ENCODE results near the gene PIWIL4. TPM values are rescaled to one million over a fixed set of nuclear protein-coding genes. Genes with fewer than 3 reads are reported as not detected.
"Not testable (repeated sequence)": the region's sequence is repeated elsewhere in the genome, so short reads cannot be mapped to it uniquely, and the experiment has no call there.

Gene PIWIL4
- total and polyA plus RNA-seq, 8 donors, result 1.3 to 7.5 (median 5.7) TPM

DNA sequence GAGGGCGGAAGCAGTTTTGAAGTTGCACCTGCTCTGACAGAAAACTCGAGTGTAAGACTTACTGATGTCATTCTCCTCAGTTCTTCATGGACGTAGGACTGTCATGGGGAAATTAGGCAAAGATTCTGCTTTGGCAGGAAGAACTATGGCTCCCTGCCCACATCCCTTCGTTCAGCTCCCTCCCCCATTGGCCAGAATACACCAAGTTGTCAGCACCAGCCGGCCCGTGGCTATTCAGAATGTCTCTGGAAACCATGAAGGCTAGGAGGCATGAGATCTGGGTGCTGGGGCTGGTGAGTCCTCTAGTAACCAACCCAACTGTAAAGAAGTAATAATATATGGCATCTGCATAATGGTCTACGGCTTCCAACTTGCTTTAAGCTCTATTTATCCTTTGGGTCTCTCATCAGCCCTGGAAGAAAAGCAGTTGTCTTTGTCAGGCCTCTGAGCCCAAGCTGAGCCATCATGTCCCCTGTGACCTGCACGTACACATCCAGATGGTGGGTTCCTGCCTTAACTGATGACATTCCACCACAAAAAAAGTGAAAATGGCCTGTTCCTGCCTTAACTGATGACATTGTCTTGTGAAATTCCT is 74.1 kb downstream of the PIWIL4 start:
- intact Hi-C loops (cut with DNase I), result no loop called here
- H3K27ac ChIP-seq, result no peak overlapping the region
- no peaks in the 10 kb centered on the region for H3K27me3 ChIP-seq
- no peak overlapping the region for H3K4me3 ChIP-seq
- H3K9me3 ChIP-seq, result no peaks in the 10 kb centered on the region
- H3K4me1 ChIP-seq, result peaks cover 12 to 15% of the 10 kb centered on the region in 2 donors
- TF ChIP-seq, protein P1, sequence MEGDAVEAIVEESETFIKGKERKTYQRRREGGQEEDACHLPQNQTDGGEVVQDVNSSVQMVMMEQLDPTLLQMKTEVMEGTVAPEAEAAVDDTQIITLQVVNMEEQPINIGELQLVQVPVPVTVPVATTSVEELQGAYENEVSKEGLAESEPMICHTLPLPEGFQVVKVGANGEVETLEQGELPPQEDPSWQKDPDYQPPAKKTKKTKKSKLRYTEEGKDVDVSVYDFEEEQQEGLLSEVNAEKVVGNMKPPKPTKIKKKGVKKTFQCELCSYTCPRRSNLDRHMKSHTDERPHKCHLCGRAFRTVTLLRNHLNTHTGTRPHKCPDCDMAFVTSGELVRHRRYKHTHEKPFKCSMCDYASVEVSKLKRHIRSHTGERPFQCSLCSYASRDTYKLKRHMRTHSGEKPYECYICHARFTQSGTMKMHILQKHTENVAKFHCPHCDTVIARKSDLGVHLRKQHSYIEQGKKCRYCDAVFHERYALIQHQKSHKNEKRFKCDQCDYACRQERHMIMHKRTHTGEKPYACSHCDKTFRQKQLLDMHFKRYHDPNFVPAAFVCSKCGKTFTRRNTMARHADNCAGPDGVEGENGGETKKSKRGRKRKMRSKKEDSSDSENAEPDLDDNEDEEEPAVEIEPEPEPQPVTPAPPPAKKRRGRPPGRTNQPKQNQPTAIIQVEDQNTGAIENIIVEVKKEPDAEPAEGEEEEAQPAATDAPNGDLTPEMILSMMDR (IDR thresholded peaks at IDR 0.05), result no peak
- no peak for ATAC-seq
- no peak for DNase-seq
- no peaks in the 10 kb centered on the region for H3K36me3 ChIP-seq

DNA sequence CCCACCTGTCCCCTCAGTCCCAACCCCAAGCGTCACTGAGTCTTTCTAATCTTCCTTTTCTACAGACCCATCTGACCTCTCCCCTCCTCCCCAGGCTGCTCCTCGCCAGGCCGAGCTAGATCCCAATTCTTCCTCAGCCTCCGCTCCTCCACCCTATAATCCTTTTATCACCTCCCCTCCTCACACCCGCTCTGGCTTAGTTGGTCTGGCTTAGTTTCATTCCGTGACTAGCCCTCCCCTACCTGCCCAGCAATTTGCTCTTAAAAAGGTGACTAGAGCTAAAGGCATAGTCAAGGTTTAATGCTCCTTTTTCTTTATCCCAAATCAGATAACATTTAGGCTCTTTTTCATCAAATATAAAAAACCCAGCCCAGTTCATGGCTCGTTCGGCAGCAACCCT is 76.0 kb downstream of the PIWIL4 start:
- intact Hi-C loops (cut with DNase I), result not testable (repeated sequence)

DNA sequence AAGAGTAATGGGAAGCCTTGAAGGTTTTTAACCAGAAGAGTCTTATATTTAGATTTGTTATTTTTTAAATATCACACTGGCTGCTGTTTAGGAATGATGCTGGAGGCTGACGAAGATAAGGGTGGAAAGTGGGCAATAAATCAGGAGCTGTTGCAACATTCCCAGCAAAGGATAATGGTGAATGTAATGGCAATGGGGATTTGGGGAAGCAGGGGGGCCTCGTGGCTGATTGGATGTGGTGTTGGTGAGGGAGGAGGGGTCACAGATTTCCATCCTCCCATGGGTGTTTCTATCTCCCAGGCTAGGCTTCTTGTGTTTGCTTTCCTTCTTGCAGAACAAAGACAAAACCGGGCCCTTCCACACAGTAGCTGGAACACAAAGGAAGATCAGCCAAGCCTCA is 80.8 kb downstream of the PIWIL4 start:
- peaks cover 0 to 3% of the 10 kb centered on the region in 2 donors for H3K4me1 ChIP-seq
- no peak for ATAC-seq
- intact Hi-C loops (cut with DNase I), result no loop called here
- no peak overlapping the region for H3K27ac ChIP-seq
- no peaks in the 10 kb centered on the region for H3K27me3 ChIP-seq
- H3K36me3 ChIP-seq, result no peaks in the 10 kb centered on the region
- TF ChIP-seq, protein P1 (IDR thresholded peaks at IDR 0.05), result no peak
- no peak overlapping the region for H3K4me3 ChIP-seq
- H3K9me3 ChIP-seq, result no peaks in the 10 kb centered on the region
- no peak for DNase-seq

More for the DNA sequence above, 76.0 kb downstream of the PIWIL4 start:
- H3K4me1 ChIP-seq, result peaks cover 12 to 14% of the 10 kb centered on the region in 2 donors
- ATAC-seq, H3K27me3 ChIP-seq, H3K4me3 ChIP-seq, H3K9me3 ChIP-seq, H3K27ac ChIP-seq, H3K36me3 ChIP-seq, DNase-seq: not testable (repeated sequence)

DNA sequence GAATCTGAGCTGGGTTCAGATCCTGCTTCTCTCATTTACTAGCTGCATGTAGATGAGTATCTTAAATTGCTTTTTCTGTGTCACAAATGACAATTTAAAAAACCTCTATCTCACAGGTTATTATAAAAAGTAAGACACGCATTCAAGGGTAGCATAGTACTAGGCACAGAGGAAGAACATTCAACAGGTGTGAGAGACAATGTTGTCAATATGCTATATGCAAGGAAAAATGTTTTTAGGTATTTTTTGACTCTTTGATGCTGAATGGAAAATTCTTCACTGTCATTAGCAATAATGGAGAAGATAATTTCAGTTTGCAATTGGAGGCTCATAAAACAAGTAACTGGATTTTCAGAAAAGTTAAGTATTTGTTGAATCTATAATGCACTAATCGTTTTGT is 81.6 kb downstream of the PIWIL4 start:
- no peaks in the 10 kb centered on the region for H3K36me3 ChIP-seq
- no peak overlapping the region for H3K4me3 ChIP-seq
- no peak overlapping the region for H3K27ac ChIP-seq
- H3K4me1 ChIP-seq, result peaks cover 0 to 3% of the 10 kb centered on the region in 2 donors
- H3K9me3 ChIP-seq, result no peaks in the 10 kb centered on the region
- TF ChIP-seq, protein P1 (IDR thresholded peaks at IDR 0.05), result no peak
- no peaks in the 10 kb centered on the region for H3K27me3 ChIP-seq
- intact Hi-C loops (cut with DNase I), result no loop called here
- DNase-seq, result no peak
- ATAC-seq, result no peak

DNA sequence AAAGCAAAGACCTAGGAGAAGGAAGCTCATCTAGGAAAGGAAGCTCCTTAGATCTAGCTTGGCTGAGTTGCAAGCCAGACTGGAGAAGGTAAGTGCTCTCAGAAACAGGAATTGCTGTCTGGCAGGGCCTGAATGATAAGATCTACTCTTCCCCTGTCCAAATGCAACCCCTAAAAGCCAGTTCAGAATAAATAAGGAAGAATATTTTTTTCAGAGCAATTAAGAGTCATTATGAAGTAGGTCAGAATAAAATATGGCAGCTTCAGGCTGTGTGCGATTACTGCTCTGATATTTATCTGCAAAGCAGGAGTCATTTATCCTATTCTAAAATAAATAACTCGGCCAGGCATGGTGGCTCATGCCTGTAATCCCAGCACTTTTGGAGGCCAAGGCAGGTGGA is 82.1 kb downstream of the PIWIL4 start:
- DNase-seq (no peak), ATAC-seq (no peak)
- intact Hi-C loops (cut with DNase I), result no loop called here
- Histone ChIP-seq H3K9me3 (no peaks in the 10 kb centered on the region), H3K36me3 (no peaks in the 10 kb centered on the region), H3K27ac (no peak overlapping the region), H3K4me3 (no peak overlapping the region), H3K27me3 (no peaks in the 10 kb centered on the region), H3K4me1 (peaks cover 0 to 3% of the 10 kb centered on the region in 2 donors)
- TF ChIP-seq, protein P1 (IDR thresholded peaks at IDR 0.05), result no peak
